ENCODE results near the gene CCR9.

The CCR9 gene

DNA sequence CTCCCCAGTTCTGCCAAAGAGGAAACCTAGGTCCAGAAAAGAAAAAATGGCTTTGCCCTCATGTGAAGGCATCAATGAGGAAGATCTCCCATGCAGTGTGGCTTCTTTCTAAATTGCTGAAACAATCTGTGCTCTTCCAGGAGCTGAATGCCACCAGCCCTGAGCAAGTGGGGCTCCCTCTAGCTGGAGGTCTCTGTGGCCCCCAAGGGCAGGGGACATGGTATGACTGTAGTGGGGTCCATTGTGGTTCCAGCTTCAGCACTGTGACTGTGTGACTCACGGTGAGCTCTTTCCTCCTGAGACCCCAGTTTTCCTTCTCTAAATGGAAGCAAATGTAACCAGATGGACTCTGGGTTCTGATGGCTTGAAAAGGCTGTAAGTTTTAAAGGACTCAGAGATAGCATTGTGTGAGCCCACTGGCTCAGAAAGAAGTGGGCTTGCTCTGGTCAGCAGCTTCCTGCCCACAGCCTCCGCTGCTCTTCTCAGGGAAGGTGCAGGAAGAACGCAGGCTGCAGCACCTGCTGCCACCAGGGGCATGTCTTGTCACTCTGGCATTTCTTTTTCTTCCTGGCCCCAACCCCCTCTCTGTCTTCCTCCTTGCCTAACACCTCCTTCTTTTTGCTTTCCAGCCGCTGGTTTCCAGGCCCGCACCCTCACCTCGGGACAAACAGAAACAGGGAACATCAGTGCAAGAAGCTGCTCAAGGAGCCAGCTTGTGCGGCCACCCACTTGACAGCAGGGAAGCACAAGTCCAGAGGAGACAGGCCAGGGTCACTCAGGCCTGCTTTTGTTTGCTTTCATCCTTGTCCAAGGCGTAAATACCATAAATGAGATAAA lies 51.1 kb downstream of the CCR9 start:
- H3K4me2 ChIP-seq (ENCODE audit: low read depth, low read length, poor library complexity, severe bottlenecking) = no peak overlapping the region
- no peaks in the 10 kb centered on the region for H4K20me1 ChIP-seq (ENCODE audit: low read depth, low read length)
- H3K79me2 ChIP-seq (ENCODE audit: insufficient read depth, low read length) = no peaks in the 10 kb centered on the region
- no peaks in the 10 kb centered on the region for H3F3A ChIP-seq (ENCODE audit: insufficient read depth)
- H3K9ac ChIP-seq (ENCODE audit: low read length) = no peak overlapping the region
- no peaks in the 10 kb centered on the region for H3K9me2 ChIP-seq (replicated peaks; ENCODE audit: insufficient read depth, low read length)
- H2AFZ ChIP-seq (ENCODE audit: low read depth, low read length, severe bottlenecking) = no peak overlapping the region
- H3K27me3 ChIP-seq (ENCODE audit: low read length) = no peaks in the 10 kb centered on the region
- TF ChIP-seq, protein P1, sequence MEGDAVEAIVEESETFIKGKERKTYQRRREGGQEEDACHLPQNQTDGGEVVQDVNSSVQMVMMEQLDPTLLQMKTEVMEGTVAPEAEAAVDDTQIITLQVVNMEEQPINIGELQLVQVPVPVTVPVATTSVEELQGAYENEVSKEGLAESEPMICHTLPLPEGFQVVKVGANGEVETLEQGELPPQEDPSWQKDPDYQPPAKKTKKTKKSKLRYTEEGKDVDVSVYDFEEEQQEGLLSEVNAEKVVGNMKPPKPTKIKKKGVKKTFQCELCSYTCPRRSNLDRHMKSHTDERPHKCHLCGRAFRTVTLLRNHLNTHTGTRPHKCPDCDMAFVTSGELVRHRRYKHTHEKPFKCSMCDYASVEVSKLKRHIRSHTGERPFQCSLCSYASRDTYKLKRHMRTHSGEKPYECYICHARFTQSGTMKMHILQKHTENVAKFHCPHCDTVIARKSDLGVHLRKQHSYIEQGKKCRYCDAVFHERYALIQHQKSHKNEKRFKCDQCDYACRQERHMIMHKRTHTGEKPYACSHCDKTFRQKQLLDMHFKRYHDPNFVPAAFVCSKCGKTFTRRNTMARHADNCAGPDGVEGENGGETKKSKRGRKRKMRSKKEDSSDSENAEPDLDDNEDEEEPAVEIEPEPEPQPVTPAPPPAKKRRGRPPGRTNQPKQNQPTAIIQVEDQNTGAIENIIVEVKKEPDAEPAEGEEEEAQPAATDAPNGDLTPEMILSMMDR (IDR thresholded peaks at IDR 0.05; ENCODE audit: insufficient read depth, low read length, poor library complexity, severe bottlenecking) = no peak
- TF ChIP-seq EZH2phosphoT487 (conservative IDR thresholded peaks at IDR 0.05; ENCODE audit: low read length) = no peak
- H3K27ac ChIP-seq (ENCODE audit: low read depth, low read length) = no peak overlapping the region
- no peak overlapping the region for H3K4me3 ChIP-seq (ENCODE audit: insufficient read depth, low read length, poor library complexity, severe bottlenecking)
- 0 out of 2 replicates have a peak, but pooled peaks cover 5% of the 10 kb centered on the region for H3K36me3 ChIP-seq (ENCODE audit: low read length)
- no peaks in the 10 kb centered on the region for H3K9me3 ChIP-seq (ENCODE audit: insufficient read depth, low read length)

DNA sequence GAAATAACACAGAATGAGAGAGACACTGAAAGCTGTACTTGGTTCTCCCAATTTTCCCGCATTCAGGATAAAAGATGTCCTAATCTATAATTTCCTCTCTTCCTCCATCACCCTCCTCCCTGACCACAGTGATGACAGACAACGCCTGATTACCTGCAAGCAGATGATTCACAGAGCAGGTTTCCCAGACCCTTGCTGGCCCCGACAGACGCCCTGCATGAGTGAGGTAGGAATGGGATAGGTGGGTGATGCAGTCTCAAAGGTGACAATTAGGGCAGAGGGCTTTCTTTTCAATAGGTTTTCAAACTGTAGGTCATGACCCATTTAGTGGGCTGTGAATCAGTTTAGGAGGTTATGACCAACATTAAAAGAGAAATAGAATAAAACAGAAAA lies 51.7 kb downstream of the CCR9 start:
- Histone ChIP-seq H3K4me3 (ENCODE audit: insufficient read depth, low read length, poor library complexity, severe bottlenecking) (no peak overlapping the region), H3K9me2 (replicated peaks; ENCODE audit: insufficient read depth, low read length) (no peaks in the 10 kb centered on the region), H3K36me3 (ENCODE audit: low read length) (0 out of 2 replicates have a peak, but pooled peaks cover 5% of the 10 kb centered on the region), H3K27ac (ENCODE audit: low read depth, low read length) (no peak overlapping the region), H3K27me3 (ENCODE audit: low read length) (no peaks in the 10 kb centered on the region), H2AFZ (ENCODE audit: low read depth, low read length, severe bottlenecking) (no peak overlapping the region), H4K20me1 (ENCODE audit: low read depth, low read length) (no peaks in the 10 kb centered on the region), H3K9ac (ENCODE audit: low read length) (no peak overlapping the region), H3F3A (ENCODE audit: insufficient read depth) (no peaks in the 10 kb centered on the region), H3K79me2 (ENCODE audit: insufficient read depth, low read length) (no peaks in the 10 kb centered on the region), H3K9me3 (ENCODE audit: insufficient read depth, low read length) (no peaks in the 10 kb centered on the region), H3K4me2 (ENCODE audit: low read depth, low read length, poor library complexity, severe bottlenecking) (no peak overlapping the region)
- TF ChIP-seq, protein P1 (IDR thresholded peaks at IDR 0.05; ENCODE audit: insufficient read depth, low read length, poor library complexity, severe bottlenecking) = no peak
- no peak for TF ChIP-seq EZH2phosphoT487 (conservative IDR thresholded peaks at IDR 0.05; ENCODE audit: low read length)

DNA sequence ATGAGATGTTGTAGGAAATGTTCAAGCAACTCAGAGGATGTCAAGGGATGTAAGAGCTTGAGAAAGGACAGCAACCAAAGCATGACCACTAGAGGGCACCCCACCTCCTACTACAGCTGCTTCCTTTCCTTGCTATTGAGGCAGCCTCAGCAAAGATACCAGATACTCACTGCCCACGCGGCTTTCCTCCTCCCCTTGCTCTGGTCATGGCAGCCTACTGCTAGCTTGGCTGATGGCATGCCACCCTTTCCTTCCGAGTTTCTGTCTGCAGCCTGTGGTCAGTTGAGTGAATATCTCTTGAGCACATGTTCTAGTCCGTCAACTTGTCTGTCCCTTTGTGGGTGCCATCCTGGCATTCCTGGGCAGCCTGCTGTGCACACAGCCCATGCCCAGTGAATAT lies 52.5 kb downstream of the CCR9 start:
- H3K4me3 ChIP-seq (ENCODE audit: insufficient read depth, low read length, poor library complexity, severe bottlenecking) = no peak overlapping the region
- no peaks in the 10 kb centered on the region for H3K9me3 ChIP-seq (ENCODE audit: insufficient read depth, low read length)
- no peaks in the 10 kb centered on the region for H3K9me2 ChIP-seq (replicated peaks; ENCODE audit: insufficient read depth, low read length)
- H3F3A ChIP-seq (ENCODE audit: insufficient read depth) = no peaks in the 10 kb centered on the region
- no peaks in the 10 kb centered on the region for H3K79me2 ChIP-seq (ENCODE audit: insufficient read depth, low read length)
- H3K4me2 ChIP-seq (ENCODE audit: low read depth, low read length, poor library complexity, severe bottlenecking) = no peak overlapping the region
- no peak for TF ChIP-seq EZH2phosphoT487 (conservative IDR thresholded peaks at IDR 0.05; ENCODE audit: low read length)
- TF ChIP-seq, protein P1 (IDR thresholded peaks at IDR 0.05; ENCODE audit: insufficient read depth, low read length, poor library complexity, severe bottlenecking) = peak; percentile 85
- no peaks in the 10 kb centered on the region for H4K20me1 ChIP-seq (ENCODE audit: low read depth, low read length)
- H3K27ac ChIP-seq (ENCODE audit: low read depth, low read length) = no peak overlapping the region
- H2AFZ ChIP-seq (ENCODE audit: low read depth, low read length, severe bottlenecking) = no peak overlapping the region
- no peaks in the 10 kb centered on the region for H3K27me3 ChIP-seq (ENCODE audit: low read length)
- 0 out of 2 replicates have a peak, but pooled peaks cover 5% of the 10 kb centered on the region for H3K36me3 ChIP-seq (ENCODE audit: low read length)
- no peak overlapping the region for H3K9ac ChIP-seq (ENCODE audit: low read length)
